H1 (cell line): ENCODE data around the gene PRLH. TPM values are rescaled to one million over a fixed set of nuclear protein-coding genes. Genes with fewer than 3 reads are reported as not detected.

Experiments used
- CTCF ChIA-PET: fragments of 300-600 bp; sonication (Branson Sonifier 250); formaldehyde crosslinking; loops from one replicate; lab custom pipeline; 2021; ENCODE audit not compliant: partially characterized antibody; lab: Charles Lee
- POLR2A ChIA-PET: fragments of 300-600 bp; sonication (Branson Sonifier 250); formaldehyde crosslinking; loops from one replicate; lab custom pipeline; 2021; ENCODE audit warnings: inconsistent platforms; ENCODE audit not compliant: partially characterized antibody; lab: Charles Lee
- DNase-seq, 2 experiments: peaks; one replicate each; pipeline versions ENCODE4 v3.0.0 to v3.0.0-alpha.2; 2010 to 2022; ENCODE audit warnings: low spot score in 2 of 2, low read depth in 1 of 2, mixed read lengths in 1 of 2
- FAIRE-seq: peaks from 2 replicates; lab custom pipeline; 2011; peaks lifted over from hg19 to GRCh38; lab: Jason Lieb, UNC
- H2AFZ ChIP-seq: 2 replicates; pipeline ENCODE4 v1.8.1; 2012; ENCODE audit warnings: low read length, inconsistent platforms
- H2AK5ac ChIP-seq: 2 replicates; pipeline ENCODE4 v1.6.1; 2013; ENCODE audit warnings: low read depth, low read length
- H2BK120ac ChIP-seq: replicated peaks from 2 replicates; pipeline ENCODE3; 2013; ENCODE audit warnings: low read depth, low read length, inconsistent platforms
- H2BK12ac ChIP-seq: 2 replicates; pipeline ENCODE4 v1.6.1; 2013; ENCODE audit warnings: low read depth, low read length
- H2BK15ac ChIP-seq: 2 replicates; pipeline ENCODE4 v1.6.1; 2013; ENCODE audit warnings: low read length
- H2BK20ac ChIP-seq: 2 replicates; pipeline ENCODE4 v1.6.1; 2013; ENCODE audit warnings: low read length
- H2BK5ac ChIP-seq: 2 replicates; pipeline ENCODE4 v1.6.1; 2013; ENCODE audit warnings: low read depth, low read length
- H3K14ac ChIP-seq: 2 replicates; pipeline ENCODE4 v1.6.1; 2013; ENCODE audit warnings: inconsistent platforms; ENCODE audit not compliant: insufficient read length
- H3K18ac ChIP-seq: 2 replicates; pipeline ENCODE4 v1.6.1; 2013; ENCODE audit warnings: low read length; ENCODE audit errors: extremely low read depth
- H3K23ac ChIP-seq: 2 replicates; pipeline ENCODE4 v1.6.1; 2013; ENCODE audit warnings: inconsistent platforms; ENCODE audit not compliant: insufficient read length
- H3K23me2 ChIP-seq: 2 replicates; pipeline ENCODE4 v1.6.1; 2013; ENCODE audit warnings: low read depth, low read length
- H3K27ac ChIP-seq: 2 replicates; pipeline ENCODE4 v1.6.1; 2011; ENCODE audit warnings: low read depth, low read length, inconsistent platforms
- H3K27me3 ChIP-seq, 4 experiments: replicated peaks in 1 of 4; 1 replicate in 1 of 4; 2 replicates in 3 of 4; pipeline versions ENCODE4 v1.6.1 to v1.8.1; 2011 to 2013; ENCODE audit warnings: low read length in 3 of 4, mild to moderate bottlenecking in 3 of 4, inconsistent platforms in 2 of 4, mixed read lengths in 2 of 4, moderate library complexity in 1 of 4; ENCODE audit not compliant: control insufficient read depth in 3 of 4, insufficient read depth in 3 of 4; ENCODE audit errors: extremely low read depth in 1 of 4
- H3K36me3 ChIP-seq, 4 experiments: 2 replicates each; pipeline versions ENCODE4 v1.6.1 to v1.8.1; 2011 to 2013; ENCODE audit warnings: mild to moderate bottlenecking in 4 of 4, low read length in 3 of 4, moderate library complexity in 2 of 4, control low read depth in 1 of 4, inconsistent platforms in 1 of 4; ENCODE audit not compliant: insufficient read depth in 4 of 4, control insufficient read depth in 2 of 4
- H3K4ac ChIP-seq: replicated peaks from 2 replicates; pipeline ENCODE3; 2013; ENCODE audit warnings: low read length, low read depth, mixed read lengths, inconsistent platforms; ENCODE audit not compliant: insufficient read length
- H3K4me1 ChIP-seq, 4 experiments: replicated peaks in 1 of 4; 1 replicate in 1 of 4; 2 replicates in 3 of 4; pipeline versions ENCODE4 v1.6.1 to v1.8.1; 2011 to 2013; ENCODE audit warnings: low read length in 3 of 4, inconsistent platforms in 2 of 4, mixed read lengths in 1 of 4; ENCODE audit not compliant: insufficient read depth in 4 of 4, control insufficient read depth in 3 of 4
- H3K4me2 ChIP-seq, 2 experiments: 2 replicates each; pipeline versions ENCODE4 v1.6.1 to v1.8.1; 2011 to 2013; ENCODE audit warnings: low read depth in 2 of 2, low read length in 2 of 2, control low read depth in 1 of 2, inconsistent platforms in 1 of 2, mild to moderate bottlenecking in 1 of 2; ENCODE audit not compliant: insufficient read depth in 1 of 2
- H3K4me3 ChIP-seq, 4 experiments: fragments of 200-600, 300-600 bp in 1 of 4; sonication (generic), shearing (Covaris generic), sonication (Bioruptor Twin) in 1 of 4; 2 replicates each; pipeline versions ENCODE4 v1.5.1 to v1.8.1; 2011 to 2016; ENCODE audit warnings: low read length in 4 of 4, low read depth in 3 of 4, control low read depth in 2 of 4, inconsistent platforms in 2 of 4, mild to moderate bottlenecking in 2 of 4, mixed read lengths in 1 of 4, moderate library complexity in 1 of 4; ENCODE audit not compliant: insufficient read depth in 2 of 4; ENCODE audit errors: extremely low read depth in 1 of 4
- H3K56ac ChIP-seq: replicated peaks from 2 replicates; pipeline ENCODE3; 2013; ENCODE audit warnings: low read depth, mild to moderate bottlenecking, mixed read lengths, low read length, inconsistent platforms; ENCODE audit not compliant: insufficient read length
- H3K79me1 ChIP-seq: 2 replicates; pipeline ENCODE4 v1.6.1; 2013; ENCODE audit warnings: low read depth, low read length, control low read depth
- H3K79me2 ChIP-seq, 2 experiments: 2 replicates each; pipeline versions ENCODE4 v1.6.1 to v1.8.1; 2012 to 2013; ENCODE audit warnings: low read length in 2 of 2, mild to moderate bottlenecking in 2 of 2, inconsistent platforms in 1 of 2; ENCODE audit not compliant: insufficient read depth in 2 of 2, control insufficient read depth in 1 of 2
- H3K9ac ChIP-seq, 4 experiments: replicated peaks in 1 of 4; 1 replicate in 1 of 4; 2 replicates in 3 of 4; pipeline versions ENCODE4 v1.6.1 to v1.8.1; 2011 to 2013; ENCODE audit warnings: low read depth in 3 of 4, low read length in 3 of 4, control low read depth in 2 of 4, mild to moderate bottlenecking in 2 of 4, moderate library complexity in 2 of 4, inconsistent platforms in 1 of 4; ENCODE audit errors: extremely low read depth in 1 of 4
- H3K9me3 ChIP-seq, 2 experiments: 2 replicates each; pipeline versions ENCODE4 v1.6.1 to v1.8.1; 2012 to 2013; ENCODE audit warnings: mild to moderate bottlenecking in 2 of 2, moderate library complexity in 2 of 2, control low read depth in 1 of 2, inconsistent platforms in 1 of 2, low read depth in 1 of 2, low read length in 1 of 2, mixed read lengths in 1 of 2; ENCODE audit not compliant: insufficient read depth in 2 of 2
- H4K20me1 ChIP-seq, 2 experiments: replicated peaks in 1 of 2; 2 replicates each; pipeline versions ENCODE3 to v1.8.1; 2011 to 2013; ENCODE audit warnings: inconsistent platforms in 2 of 2, low read length in 2 of 2, mild to moderate bottlenecking in 1 of 2; ENCODE audit not compliant: insufficient read depth in 2 of 2, control insufficient read depth in 1 of 2
- H4K5ac ChIP-seq: 2 replicates; pipeline ENCODE4 v1.6.1; 2013; ENCODE audit warnings: low read length, low read depth, mixed read lengths, inconsistent platforms; ENCODE audit not compliant: insufficient read length
- H4K8ac ChIP-seq: 2 replicates; pipeline ENCODE4 v1.8.0; 2013; ENCODE audit warnings: mild to moderate bottlenecking, moderate library complexity, low read length, inconsistent platforms; ENCODE audit not compliant: insufficient read depth; ENCODE audit errors: extremely low read depth
- H4K91ac ChIP-seq: replicated peaks from 2 replicates; pipeline ENCODE3; 2013; ENCODE audit warnings: low read length, mixed read lengths, inconsistent platforms; ENCODE audit not compliant: insufficient read length
- EGR1 ChIP-seq: IDR thresholded peaks from 2 replicates; pipeline ENCODE4 v1.6.1; 2011; ENCODE audit warnings: low read depth, low read length, borderline replicate concordance
- EP300 ChIP-seq, 2 experiments: IDR thresholded peaks; 1 replicate in 1 of 2; 2 replicates in 1 of 2; pipeline ENCODE4 v1.6.1; 2011 to 2012; ENCODE audit warnings: low read depth in 2 of 2, low read length in 2 of 2, mild to moderate bottlenecking in 2 of 2, borderline replicate concordance in 1 of 2, inconsistent platforms in 1 of 2, moderate library complexity in 1 of 2
- GABPA ChIP-seq: IDR thresholded peaks from 2 replicates; pipeline ENCODE4 v1.6.1; 2011; ENCODE audit warnings: mild to moderate bottlenecking, low read length, moderate library complexity, borderline replicate concordance; ENCODE audit not compliant: insufficient read depth
- SP1 ChIP-seq: IDR thresholded peaks from 2 replicates; pipeline ENCODE4 v1.6.1; 2011; ENCODE audit warnings: low read depth, low read length
- SRF ChIP-seq: IDR thresholded peaks from 2 replicates; pipeline ENCODE4 v1.6.1; 2011; ENCODE audit warnings: mild to moderate bottlenecking, low read depth, low read length, moderate library complexity
- WGBS, 2 experiments: shearing (Covaris generic) in 1 of 2; methylation state at CpG; one replicate each; pipeline versions ENCODE4 v1.1.6 to v1.1.7; 2013 to 2015; ENCODE audit warnings: low lambda C conversion rate in 2 of 2, mixed read lengths in 2 of 2, inconsistent platforms in 1 of 2, low coverage in 1 of 2, missing lambda C conversion rate in 1 of 2; ENCODE audit not compliant: insufficient replicate concordance in 2 of 2, insufficient coverage in 1 of 2, insufficient read length in 1 of 2; ENCODE audit errors: extremely low coverage in 1 of 2, missing lambda C conversion rate in 1 of 2; 5-methylcytosine and 5-hydroxymethylcytosine counted together
- polyA plus RNA-seq, 7 experiments: library from polyadenylated mRNA; depleted of rRNA in 3 of 7; stranded (reverse) in 5 of 7; unstranded in 2 of 7; fragments of >200 nt in 5 of 7; fragments of 200-250 nt in 2 of 7; gene quantifications; 1 replicate in 5 of 7; 2 replicates in 1 of 7; 4 replicates in 1 of 7; pipeline versions ENCODE4 v1.2.1 to v1.2.3, GENCODE V29; 2011 to 2013; ENCODE audit warnings: missing spikeins in 2 of 7, mixed read lengths in 2 of 7
- total RNA-seq: library from RNA; stranded (reverse); fragmentation: NEBNext Ultra II Directional; extraction: Animal tissue kit (Norgen Biotek cat#: 25700); gene quantifications from 2 replicates; pipeline ENCODE4 v1.2.1, GENCODE V29; 2021

The PRLH gene
- total and polyA plus RNA-seq, 2 of the 8 experiments (the other 6 are each of a cell fraction or from before 2014, with no cell fraction given): not detected

DNA sequence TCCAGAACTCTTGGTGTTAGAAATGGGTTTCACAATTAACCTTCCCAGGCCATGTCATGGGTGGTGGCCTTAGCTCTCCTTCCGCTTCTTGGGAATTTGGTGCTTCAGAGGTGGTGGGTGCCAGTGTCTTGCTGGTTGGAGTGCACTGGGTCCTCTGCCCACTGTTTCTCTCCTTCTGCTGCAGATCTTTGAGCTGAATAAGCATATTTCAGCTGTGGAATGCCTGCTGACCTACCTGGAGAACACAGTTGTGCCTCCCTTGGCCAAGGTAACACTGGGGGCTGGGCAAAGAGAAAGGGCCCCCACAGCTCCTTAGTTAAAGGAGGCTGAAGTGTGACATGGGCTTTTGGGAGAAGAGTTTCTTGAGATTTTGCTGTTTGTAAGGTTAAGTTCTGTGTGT lies 32.0 kb upstream of the PRLH start:
- Histone ChIP-seq H2BK15ac (no peak overlapping the region), H4K5ac (no peak overlapping the region), H3K27ac (no peak overlapping the region), H2AFZ (no peak overlapping the region), H2BK20ac (no peak overlapping the region), H3K36me3 (no peaks in the 10 kb centered on the region), H3K23me2 (no peaks in the 10 kb centered on the region), H2BK5ac (no peak overlapping the region), H2BK12ac (no peak overlapping the region), H3K18ac (no peak overlapping the region), H4K8ac (no peak overlapping the region), H4K20me1 (peaks cover 0 to 2% of the 10 kb centered on the region in 2 experiments), H3K56ac (no peak overlapping the region), H2AK5ac (no peak overlapping the region), H3K4me1 (no peaks in the 10 kb centered on the region; a peak in 1 of 7 replicates), H4K91ac (no peak overlapping the region), H2BK120ac (no peak overlapping the region), H3K79me2 (no peaks in the 10 kb centered on the region), H3K14ac (no peak overlapping the region), H3K9ac (no peak overlapping the region), H3K9me3 (no peaks in the 10 kb centered on the region), H3K4me2 (no peak overlapping the region), H3K79me1 (peaks cover 3% of the 10 kb centered on the region; the same call in 1 of the 2 replicates), H3K23ac (no peak overlapping the region), H3K4ac (no peak overlapping the region), H3K4me3 (no peak overlapping the region), H3K27me3 (no peaks in the 10 kb centered on the region)
- FAIRE-seq (no peak), DNase-seq (no peak)
- ChIA-PET POLR2A (no interaction called here), CTCF (interaction anchor here (1.0 to 3.7 kb wide), 5 partner anchors 22 to 211 kb away, joined by 3 to 28 read pairs (median 4); no protein-coding TSS in a partner anchor)
- WGBS, 2 experiments: 80% methylated on average over 1 of the region's 1 CpG; no CpG with 5 or more reads in 1 of the 2 experiments
- TF ChIP-seq EGR1 (no peak), SRF (no peak), SP1 (no peak), GABPA (no peak), EP300 (IDR thresholded peaks at IDR 0.05; ENCODE audit: borderline replicate concordance in 1 of 2, low read depth in 2 of 2, low read length in 2 of 2) (no peak)
